IPS-NIHi7 (cell line): Measurements from ENCODE around the gene SLC22A2.

Source experiments
- DNase-seq: peaks from one replicate; pipeline ENCODE4 v3.0.0; 2012; ENCODE audit warnings: mixed read lengths; ENCODE audit errors: extremely low spot score

The SLC22A2 gene

GRCh38 chr6:160273750-160274149, 15.1 kb upstream of the SLC22A2 start:
- no peak for DNase-seq

- DNase-seq, result no peak
Observed at GRCh38 chr6:160273196-160273595, 14.6 kb upstream of the SLC22A2 start.

- no peak for DNase-seq
Observed at GRCh38 chr6:160272707-160273106, 14.1 kb upstream of the SLC22A2 start.

- DNase-seq, result no peak
Observed at GRCh38 chr6:160270347-160270746, 11.7 kb upstream of the SLC22A2 start.

- no peak for DNase-seq
Observed at GRCh38 chr6:160269771-160270170, 11.2 kb upstream of the SLC22A2 start.

GRCh38 chr6:160269023-160269521, 10.5 kb upstream of the SLC22A2 start:
- no peak for DNase-seq

- DNase-seq, result no peak
Observed at GRCh38 chr6:160267102-160267501, 8.5 kb upstream of the SLC22A2 start.

GRCh38 chr6:160265869-160266476, 7.4 kb upstream of the SLC22A2 start:
- no peak for DNase-seq

GRCh38 chr6:160264061-160264612, 5.5 kb upstream of the SLC22A2 start:
- DNase-seq, result no peak

GRCh38 chr6:160263196-160263939, 4.7 kb upstream of the SLC22A2 start:
- no peak for DNase-seq

- DNase-seq, result peak; percentile 52
Observed at GRCh38 chr6:160261991-160262680, 3.5 kb upstream of the SLC22A2 start.

GRCh38 chr6:160260803-160261450, 2.3 kb upstream of the SLC22A2 start:
- DNase-seq, result no peak

GRCh38 chr6:160260367-160260766, 1.7 kb upstream of the SLC22A2 start:
- no peak for DNase-seq

- DNase-seq, result no peak
Observed at GRCh38 chr6:160259598-160259997, 977 bp upstream of the SLC22A2 start.

- DNase-seq, result no peak
Observed at GRCh38 chr6:160259143-160259425, 463 bp upstream of the SLC22A2 start.

- no peak for DNase-seq
Observed at GRCh38 chr6:160256445-160256844, 2.2 kb downstream of the SLC22A2 start.

- peak; percentile 44 for DNase-seq
Observed at GRCh38 chr6:160254467-160255312, 3.9 kb downstream of the SLC22A2 start.

- DNase-seq, result no peak
Observed at GRCh38 chr6:160253714-160254113, 4.9 kb downstream of the SLC22A2 start.

- DNase-seq, result no peak
Observed at GRCh38 chr6:160253292-160253691, 5.3 kb downstream of the SLC22A2 start.

GRCh38 chr6:160252073-160252813, 6.4 kb downstream of the SLC22A2 start:
- DNase-seq, result no peak
